Measurements from ENCODE around the gene ART5.
"Not testable (repeated sequence)": the region's sequence is repeated elsewhere in the genome, so short reads cannot be mapped to it uniquely, and the experiment has no call there.

Gene ART5

DNA sequence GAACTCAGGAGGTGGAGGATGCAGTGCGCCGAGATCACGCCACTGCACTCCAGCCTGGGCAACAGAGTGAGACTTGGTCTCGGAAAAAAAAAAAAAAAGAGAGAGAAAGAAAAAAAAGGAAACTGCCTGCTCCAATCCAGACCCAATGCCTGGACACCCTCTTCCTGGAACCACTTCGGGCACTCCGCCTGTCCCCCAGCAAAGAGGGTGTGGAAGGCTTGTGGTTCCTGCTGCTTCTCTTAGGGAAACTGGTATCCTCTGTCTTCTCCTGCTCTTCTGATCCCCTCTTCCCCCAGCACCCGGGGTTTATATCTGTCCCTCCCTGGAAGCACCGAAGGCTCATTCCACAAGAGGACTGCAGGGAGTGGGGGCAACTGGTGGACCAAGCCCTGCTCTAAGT lies 16.5 kb upstream of the ART5 start:
- no peak for DNase-seq (ENCODE audit: low read depth)

DNA sequence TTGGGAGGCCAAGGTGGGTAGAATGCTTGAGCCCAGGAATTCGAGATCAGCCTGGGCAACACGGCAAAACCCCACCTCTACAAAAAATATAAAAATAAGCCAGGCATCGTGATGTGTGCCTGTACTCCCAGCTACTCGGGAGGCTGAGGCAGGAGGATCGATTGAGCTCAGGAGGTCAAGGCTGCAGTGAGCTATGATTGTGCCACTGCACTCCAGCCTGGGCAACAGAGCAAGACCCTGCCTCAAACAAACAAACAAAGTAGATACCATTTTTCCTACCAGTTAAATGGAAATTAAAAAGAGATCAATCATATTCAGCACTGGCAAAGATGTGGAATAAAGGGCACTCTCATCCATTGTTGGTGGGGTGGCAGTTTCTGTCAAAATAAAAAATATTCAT lies 15.5 kb upstream of the ART5 start:
- not testable (repeated sequence) for DNase-seq (ENCODE audit: low read depth)

DNA sequence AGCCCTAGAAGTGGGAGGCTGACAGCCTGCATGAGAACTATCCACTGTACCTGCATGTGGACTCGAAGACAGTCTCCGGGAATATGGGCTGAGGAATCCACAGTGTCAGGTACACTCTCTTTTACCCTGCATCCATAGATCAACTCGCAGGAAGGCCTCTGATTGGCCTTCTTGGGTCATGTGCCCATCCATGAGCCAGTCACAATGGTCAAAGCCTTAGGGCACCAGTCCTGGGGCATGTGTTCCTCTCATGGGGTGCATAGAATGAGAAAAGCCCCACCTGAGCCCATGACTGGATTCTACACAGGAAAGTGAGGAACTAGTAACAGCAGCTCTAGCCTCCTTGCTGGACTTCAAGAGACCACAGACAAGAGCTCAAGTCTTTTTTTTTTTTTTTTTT lies 13.8 kb upstream of the ART5 start:
- no peak for DNase-seq (ENCODE audit: low read depth)

DNA sequence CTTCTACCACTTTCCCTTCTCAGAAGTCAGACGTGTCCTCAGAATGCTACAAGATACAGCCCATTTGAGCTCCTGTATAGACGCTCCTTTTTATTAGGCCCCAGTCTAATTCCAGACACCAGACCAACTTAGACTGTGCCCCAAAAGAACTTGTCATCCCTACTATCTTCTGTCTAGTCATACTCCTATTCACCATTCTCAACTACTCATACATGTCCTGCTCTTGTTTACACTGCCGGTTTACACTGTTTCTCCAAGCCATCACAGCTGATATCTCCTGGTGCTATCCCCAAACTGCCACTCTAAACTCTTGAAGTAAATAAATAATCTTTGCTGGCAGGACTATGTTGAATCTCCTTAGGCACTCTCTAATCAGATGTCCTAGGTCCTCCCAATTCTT lies 10.7 kb upstream of the ART5 start:
- not testable (repeated sequence) for DNase-seq (ENCODE audit: low read depth)

GRCh38 chr11:3649374-3649773 lies 7.6 kb upstream of the ART5 start:
- DNase-seq (ENCODE audit: low read depth) = not testable (repeated sequence)

- not testable (repeated sequence) for DNase-seq (ENCODE audit: low read depth)
Measured at GRCh38 chr11:3648843-3649242, 7.1 kb upstream of the ART5 start.

GRCh38 chr11:3645552-3645951 lies 3.8 kb upstream of the ART5 start:
- no peak for DNase-seq (ENCODE audit: low read depth)

DNA sequence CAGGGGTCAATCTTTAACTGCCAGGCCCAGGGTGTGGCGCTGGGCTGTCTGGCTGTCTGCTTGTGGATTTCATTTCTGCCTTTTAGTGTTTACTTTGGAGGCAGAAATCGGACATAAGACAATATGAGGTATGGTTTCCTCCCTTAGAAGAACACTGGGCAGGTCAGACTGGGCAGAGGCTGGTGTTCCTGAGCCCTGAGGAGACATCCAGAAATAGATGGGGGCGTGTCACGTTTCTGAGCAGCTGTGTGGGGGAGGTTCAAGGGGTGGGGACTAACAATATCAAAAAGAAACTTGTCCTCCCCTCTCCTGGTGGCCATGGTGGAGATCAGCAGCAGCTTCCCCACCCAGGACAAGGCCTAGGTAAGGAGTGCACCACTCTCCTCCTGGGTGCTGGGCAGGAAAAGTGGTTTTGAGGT lies 3.0 kb upstream of the ART5 start, which contains the start of gene ART1:
Gene ART1, plus strand, starts transcription at position 312 of the 419 bp plus-strand sequence. CDS start 14,086 bp downstream, outside the sequence.
- no peak for DNase-seq (ENCODE audit: low read depth)

- DNase-seq (ENCODE audit: low read depth) = not testable (repeated sequence)
Measured at GRCh38 chr11:3643102-3643546, 1.3 kb upstream of the ART5 start.

DNA sequence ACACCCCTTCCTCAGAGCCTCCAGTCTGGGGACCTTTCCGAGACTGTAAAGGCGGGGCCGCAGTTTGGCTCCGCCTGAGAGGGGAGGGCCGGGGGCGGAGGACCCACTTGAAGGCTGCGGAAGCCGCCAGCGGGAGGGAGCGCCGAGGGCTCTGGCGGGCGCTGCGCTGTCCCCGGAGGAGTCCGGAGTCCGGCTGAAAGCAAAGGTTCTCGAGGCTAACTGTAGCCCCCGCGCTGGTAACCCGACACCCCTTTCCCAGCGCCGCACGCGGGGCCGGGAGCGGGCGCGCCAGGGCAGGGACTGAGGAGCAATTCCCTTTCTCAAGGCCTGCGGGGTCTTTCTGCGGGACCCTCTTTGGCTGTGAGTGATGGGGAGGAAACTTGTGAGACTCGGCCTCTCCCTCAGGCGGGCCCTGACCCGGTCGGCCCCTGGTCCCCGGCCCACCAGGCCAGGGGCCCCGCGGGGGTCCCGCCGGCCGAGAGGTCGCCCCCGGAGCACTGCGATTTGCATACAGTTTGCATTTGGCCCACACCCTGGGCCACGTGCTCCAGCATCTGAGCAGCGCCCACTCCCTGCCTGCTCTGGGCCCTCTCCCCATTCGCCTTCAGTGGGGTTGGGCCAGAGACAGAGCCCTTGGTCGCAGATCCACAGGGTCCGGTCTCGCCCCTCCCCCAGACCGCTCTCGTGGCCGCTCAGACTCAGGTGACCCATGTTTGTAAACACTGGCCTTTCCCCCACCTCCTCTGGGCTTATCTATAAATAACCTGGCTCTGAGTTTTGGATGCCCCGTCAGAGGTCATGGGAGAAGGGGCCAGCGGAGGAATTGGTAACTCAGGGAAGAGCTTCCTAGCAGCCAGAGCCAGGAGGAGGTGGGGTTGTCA lies 519 bp upstream of the ART5 start:
- peak; percentile 73 for DNase-seq (ENCODE audit: low read depth)

DNA sequence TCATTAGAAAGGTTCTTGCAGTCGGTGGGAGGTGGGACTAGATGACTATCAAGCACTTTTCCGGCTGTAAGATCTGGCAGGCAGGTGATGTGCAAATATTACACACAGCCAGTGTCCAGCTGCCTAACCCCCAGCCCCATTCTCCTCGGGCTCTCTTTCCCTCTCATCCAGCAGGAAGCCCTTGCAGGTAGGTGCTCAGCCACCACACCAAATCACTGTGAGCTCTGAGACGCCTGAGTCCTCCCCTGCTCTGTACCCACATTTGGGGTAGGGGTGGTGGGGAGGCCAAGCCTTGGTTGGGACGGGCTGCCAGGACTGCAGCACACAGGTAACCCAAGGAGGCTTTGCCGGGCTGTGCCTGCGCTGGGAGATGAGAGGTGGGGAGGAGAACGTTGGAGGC lies 601 bp downstream of the ART5 start:
- DNase-seq (ENCODE audit: low read depth) = no peak

- DNase-seq (ENCODE audit: low read depth) = no peak
Measured at GRCh38 chr11:3639841-3640240, 2.0 kb downstream of the ART5 start.

DNA sequence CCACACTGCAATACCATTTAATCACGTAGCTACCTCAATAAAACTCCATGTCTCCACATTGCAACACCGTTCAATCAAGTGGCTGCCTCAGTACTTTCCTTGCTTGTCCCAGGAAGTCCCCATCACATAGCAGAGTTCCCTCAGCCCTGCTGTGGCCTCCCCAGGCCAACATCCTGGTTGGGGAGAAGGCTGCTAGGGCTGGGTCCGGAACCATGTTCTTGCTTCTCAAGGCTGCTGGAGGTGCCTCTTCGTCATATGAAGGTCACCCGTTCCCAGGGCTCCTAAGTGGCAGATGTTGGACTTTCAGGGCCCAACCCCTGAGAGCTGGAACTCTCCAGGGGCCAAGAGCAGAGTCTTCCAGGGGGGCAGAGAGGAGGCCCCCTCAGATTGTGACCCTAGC lies 3.3 kb downstream of the ART5 start:
- DNase-seq (ENCODE audit: low read depth) = no peak

DNA sequence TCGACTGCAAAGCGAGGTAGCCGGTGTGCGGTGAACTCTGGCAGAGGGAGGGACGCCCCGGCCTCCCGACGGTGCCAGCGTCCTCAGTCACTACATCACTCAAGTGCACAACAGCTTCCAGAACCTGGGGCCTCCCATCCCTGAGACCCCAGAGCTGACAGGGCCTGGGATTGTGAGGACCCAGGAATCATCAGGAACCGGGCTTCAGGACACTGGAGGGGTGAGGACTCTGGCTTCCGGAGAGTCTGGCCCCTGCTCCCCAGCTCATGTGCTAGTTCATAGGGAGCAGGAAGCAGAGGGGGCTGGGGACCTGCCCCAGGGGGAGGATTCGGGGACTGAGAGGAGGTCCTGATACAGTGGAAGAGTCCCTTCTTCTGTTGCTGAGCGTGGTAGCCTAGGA lies 4.6 kb downstream of the ART5 start:
- no peak for DNase-seq (ENCODE audit: low read depth)

- no peak for DNase-seq (ENCODE audit: low read depth)
Measured at GRCh38 chr11:3635641-3636375, 6.0 kb downstream of the ART5 start.

DNA sequence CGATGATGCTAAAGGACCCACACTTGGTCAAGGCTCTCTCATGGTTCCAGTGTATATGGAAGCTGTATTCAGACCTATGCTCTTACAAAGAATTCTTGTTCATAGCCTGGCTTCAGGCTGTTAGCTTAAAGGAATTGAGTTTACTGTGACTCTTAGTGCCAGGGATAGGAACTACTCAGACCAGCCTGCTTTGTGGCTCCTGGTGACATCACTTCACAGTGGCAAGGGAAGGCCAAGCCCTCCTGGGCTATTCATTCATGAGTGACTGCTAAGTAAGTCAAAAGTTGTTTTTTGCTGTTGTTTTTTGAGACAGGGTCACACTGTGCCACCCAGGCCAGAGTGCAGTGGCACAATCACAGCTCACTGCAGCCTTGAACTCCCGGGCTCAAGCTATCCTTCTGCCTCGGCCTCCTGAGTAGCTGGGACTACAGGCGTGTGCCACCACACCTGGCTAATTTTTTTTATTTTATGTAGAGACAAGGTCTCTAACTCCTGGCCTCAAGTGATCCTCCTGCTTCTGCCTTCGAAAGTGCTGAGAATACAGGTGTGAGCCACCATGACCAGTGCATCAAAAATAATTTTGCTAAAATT lies 9.6 kb downstream of the ART5 start:
- DNase-seq (ENCODE audit: low read depth) = no peak

GRCh38 chr11:3631331-3631730 lies 10.5 kb downstream of the ART5 start:
- no peak for DNase-seq (ENCODE audit: low read depth)

DNA sequence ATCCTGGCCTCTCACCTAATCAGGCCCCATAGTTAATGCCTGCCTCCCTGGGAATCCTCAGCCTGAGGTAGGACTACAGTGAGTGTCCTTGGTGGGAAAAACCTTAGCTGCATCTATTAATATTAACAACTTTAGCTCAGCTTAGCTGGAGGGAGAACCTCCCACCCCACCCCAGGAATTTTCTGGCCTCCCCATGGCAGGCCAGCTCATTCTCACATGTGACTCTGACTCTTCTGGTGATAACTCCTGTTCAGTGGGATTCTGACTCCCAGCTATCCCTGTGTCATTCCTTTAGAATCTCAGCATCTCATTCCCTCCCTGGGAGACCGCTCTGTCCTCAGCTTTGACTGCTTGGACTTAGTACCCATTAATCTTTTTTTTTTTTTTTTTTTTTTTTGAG lies 14.5 kb downstream of the ART5 start:
- DNase-seq (ENCODE audit: low read depth) = no peak

DNA sequence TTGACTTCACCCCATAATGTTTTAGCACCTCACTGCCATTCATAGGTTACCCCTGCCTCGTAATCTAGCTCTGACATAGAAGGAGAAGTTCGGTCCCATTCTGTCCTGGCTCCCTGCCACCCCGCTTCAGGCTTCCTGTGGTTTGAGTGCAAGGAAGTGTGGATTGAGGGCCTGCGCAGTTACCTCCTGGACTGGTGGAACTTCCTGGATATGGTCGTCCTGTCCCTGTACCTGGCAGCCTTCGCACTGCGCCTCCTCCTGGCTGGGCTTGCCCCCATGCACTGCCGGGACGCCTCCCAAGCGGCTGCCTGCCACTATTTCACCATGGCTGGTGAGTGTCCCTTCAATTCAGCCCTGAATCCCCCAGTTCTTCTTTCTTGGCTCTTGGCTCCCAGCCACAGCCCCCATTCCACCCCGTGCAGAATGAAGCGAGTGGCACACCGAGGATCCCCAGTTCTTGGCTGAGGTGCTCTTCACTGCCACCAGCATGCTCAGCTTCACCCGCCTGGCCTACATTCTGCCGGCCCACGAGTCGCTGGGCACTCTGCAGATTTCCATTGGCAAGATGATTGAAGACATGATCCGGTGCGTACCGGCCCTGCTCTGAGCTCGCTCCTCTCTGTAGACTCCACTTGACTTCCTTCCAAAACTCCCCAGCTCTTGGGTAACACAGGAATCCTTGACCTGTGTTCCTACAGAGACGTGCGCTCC lies 15.4 kb downstream of the ART5 start:
- no peak for DNase-seq (ENCODE audit: low read depth)

GRCh38 chr11:3623767-3624458 lies 17.9 kb downstream of the ART5 start:
- no peak for DNase-seq (ENCODE audit: low read depth)

- no peak for DNase-seq (ENCODE audit: low read depth)
Measured at GRCh38 chr11:3623121-3623520, 18.7 kb downstream of the ART5 start.
